Nephron (organoid): ENCODE data around the gene VSX2.
"Not testable (repeated sequence)": the region's sequence is repeated elsewhere in the genome, so short reads cannot be mapped to it uniquely, and the experiment has no call there.

ENCODE experiments used
- H3K27ac Mint-ChIP-seq, 3 experiments: 2 replicates each; pipeline ENCODE4 v1.8.0; 2020; ENCODE audit warnings: mixed read lengths in 3 of 3, mild to moderate bottlenecking in 2 of 3, moderate library complexity in 1 of 3
- H3K27me3 Mint-ChIP-seq: 2 replicates; pipeline ENCODE4 v1.8.0; 2021; ENCODE audit warnings: low read depth, mild to moderate bottlenecking, moderate library complexity, mixed read lengths
- H3K36me3 Mint-ChIP-seq: 2 replicates; pipeline ENCODE4 v1.8.0; 2020; ENCODE audit warnings: low read depth, mixed read lengths
- H3K4me1 Mint-ChIP-seq: 2 replicates; pipeline ENCODE4 v1.8.0; 2020; ENCODE audit warnings: mixed read lengths
- H3K4me3 Mint-ChIP-seq, 3 experiments: 2 replicates each; pipeline ENCODE4 v1.8.0; 2020; ENCODE audit warnings: mild to moderate bottlenecking in 3 of 3, mixed read lengths in 3 of 3, moderate library complexity in 2 of 3
- H3K9me3 Mint-ChIP-seq: 2 replicates; pipeline ENCODE4 v1.8.0; 2020; ENCODE audit warnings: mixed read lengths
- TF ChIP-seq, protein P1 (sequence below), 3 experiments: fragments of 200-600 bp; sonication (generic); IDR thresholded peaks; one replicate each; pipeline ENCODE4 v1.5.0; 2021; ENCODE audit warnings: antibody characterized with exemption in 3 of 3; ENCODE audit not compliant: unreplicated experiment in 3 of 3

The VSX2 gene

DNA sequence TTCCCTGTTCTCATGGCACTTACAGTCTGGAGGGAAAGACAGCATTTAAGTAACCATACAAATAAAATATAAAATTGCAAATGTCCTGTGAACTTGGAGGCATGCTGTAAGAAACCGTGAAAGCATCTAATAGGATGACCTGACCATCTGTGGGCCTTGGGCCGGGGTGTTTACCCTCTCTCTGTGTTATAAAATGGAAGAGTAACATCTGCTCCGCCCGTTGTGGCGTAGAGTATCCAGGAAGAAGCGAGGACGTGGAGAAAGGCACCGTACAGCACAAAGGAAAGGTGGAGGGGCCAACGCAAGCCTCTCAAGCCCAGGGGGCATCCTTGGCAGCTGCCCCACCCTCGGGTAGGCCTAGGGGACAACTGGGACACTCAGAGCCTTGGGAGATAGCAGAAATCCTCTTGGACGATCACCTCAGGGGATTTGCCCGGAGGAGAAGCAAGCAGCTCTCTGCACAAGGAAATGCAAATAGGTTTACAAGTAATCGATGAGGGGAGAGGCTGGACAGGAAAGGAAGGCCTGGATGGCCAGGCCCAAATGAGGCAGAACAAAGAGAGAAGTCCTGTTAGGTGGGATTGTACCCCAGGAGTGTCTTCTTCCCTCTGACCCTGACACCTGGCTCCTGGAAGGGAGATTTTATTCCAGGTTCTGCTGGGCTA, 26.2 kb downstream of the VSX2 start:
- Mint-ChIP-seq H3K27ac (no peak overlapping the region), H3K4me3 (no peak overlapping the region), H3K36me3 (no peaks in the 10 kb centered on the region), H3K9me3 (no peaks in the 10 kb centered on the region), H3K27me3 (no peaks in the 10 kb centered on the region), H3K4me1 (no peaks in the 10 kb centered on the region)
- TF ChIP-seq, protein P1, sequence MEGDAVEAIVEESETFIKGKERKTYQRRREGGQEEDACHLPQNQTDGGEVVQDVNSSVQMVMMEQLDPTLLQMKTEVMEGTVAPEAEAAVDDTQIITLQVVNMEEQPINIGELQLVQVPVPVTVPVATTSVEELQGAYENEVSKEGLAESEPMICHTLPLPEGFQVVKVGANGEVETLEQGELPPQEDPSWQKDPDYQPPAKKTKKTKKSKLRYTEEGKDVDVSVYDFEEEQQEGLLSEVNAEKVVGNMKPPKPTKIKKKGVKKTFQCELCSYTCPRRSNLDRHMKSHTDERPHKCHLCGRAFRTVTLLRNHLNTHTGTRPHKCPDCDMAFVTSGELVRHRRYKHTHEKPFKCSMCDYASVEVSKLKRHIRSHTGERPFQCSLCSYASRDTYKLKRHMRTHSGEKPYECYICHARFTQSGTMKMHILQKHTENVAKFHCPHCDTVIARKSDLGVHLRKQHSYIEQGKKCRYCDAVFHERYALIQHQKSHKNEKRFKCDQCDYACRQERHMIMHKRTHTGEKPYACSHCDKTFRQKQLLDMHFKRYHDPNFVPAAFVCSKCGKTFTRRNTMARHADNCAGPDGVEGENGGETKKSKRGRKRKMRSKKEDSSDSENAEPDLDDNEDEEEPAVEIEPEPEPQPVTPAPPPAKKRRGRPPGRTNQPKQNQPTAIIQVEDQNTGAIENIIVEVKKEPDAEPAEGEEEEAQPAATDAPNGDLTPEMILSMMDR (IDR thresholded peaks at IDR 0.05; ENCODE audit: unreplicated experiment in 3 of 3): no peak

DNA sequence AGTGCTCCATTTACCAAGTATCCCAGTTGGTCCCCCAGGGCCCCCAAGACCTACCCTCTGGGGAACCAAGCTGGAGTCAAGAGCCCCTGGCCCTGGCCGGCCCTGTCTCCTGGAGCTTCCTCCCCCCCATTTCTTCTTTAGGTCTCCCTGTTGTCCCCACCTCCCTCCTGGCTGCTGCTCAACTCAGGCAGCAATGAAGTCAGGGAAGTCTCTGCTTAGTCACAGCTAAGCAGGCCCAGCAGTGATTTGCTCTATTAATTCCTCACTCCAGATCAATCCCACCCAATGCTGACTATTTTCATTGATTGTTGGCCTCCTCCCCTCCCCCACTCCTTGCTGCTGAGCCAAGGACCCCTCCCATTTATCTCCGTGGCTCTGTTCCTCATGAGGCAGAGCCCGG, 28.3 kb downstream of the VSX2 start:
- no peaks in the 10 kb centered on the region for H3K27me3 Mint-ChIP-seq

DNA sequence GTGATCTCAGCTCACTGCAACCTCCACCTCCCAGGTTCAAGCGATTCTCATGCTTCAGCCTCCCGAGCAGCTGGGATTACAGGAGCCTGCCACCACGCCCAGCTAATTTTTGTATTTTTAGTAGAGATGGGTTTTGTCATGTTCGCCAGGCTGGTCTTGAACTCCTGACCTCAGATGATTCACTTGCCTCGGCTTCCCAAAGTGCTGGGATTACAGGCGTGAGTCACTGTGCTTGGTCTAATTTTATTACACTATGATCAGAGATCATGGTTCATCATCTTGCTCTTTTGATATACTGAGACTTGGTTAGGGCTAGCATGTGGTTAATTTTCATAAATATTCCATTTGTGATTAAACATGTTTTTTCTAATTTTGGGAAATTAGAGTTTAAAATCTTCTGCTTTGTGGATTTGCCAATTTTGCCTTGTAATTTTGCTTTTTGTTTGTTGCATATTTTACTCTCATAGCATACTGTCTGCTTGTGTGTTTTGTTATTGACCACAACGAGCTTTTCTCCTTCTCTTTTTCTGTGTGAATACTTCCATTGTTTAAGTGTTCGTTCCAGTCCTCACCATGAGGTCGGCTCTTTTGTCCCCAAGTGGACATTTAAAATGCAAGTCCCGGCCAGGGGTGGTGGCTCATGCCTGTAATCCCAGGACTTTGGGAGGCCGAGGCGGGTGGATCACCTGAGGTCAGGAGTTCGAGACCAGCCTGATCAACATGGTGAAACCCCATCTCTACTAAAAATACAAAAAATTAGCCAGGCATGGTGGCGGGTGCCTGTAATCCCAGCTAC, 31.3 kb downstream of the VSX2 start:
- not testable (repeated sequence) for H3K27me3 Mint-ChIP-seq, H3K9me3 Mint-ChIP-seq, H3K4me3 Mint-ChIP-seq, H3K4me1 Mint-ChIP-seq, H3K27ac Mint-ChIP-seq, H3K36me3 Mint-ChIP-seq

More for the DNA sequence above, 28.3 kb downstream of the VSX2 start:
- TF ChIP-seq, protein P1 (IDR thresholded peaks at IDR 0.05; ENCODE audit: unreplicated experiment in 3 of 3): no peak
- Mint-ChIP-seq H3K4me3 (no peak overlapping the region), H3K9me3 (no peaks in the 10 kb centered on the region), H3K4me1 (no peaks in the 10 kb centered on the region), H3K27ac (no peak overlapping the region), H3K36me3 (no peaks in the 10 kb centered on the region)

DNA sequence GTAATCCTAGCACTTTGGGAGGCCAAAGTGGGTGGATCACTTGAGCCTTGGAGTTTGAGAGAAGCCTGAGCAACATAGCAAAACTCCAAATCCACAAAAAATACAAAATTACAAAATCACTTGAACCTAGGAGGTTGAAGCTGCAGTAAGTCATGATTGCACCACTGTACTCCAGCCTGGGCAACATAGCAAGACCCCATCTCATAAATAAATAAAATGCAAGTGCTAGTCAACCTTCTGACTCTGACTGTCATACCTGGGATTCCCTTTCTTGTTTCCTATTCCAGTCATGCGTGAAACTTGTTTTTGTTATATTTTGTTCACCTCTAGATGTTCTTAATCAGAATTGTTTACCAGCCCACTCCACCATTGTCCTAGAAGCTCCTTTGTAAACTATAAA, 32.1 kb downstream of the VSX2 start:
- TF ChIP-seq, protein P1 (IDR thresholded peaks at IDR 0.05; ENCODE audit: unreplicated experiment in 3 of 3): no peak
- no peaks in the 10 kb centered on the region for H3K4me1 Mint-ChIP-seq
- H3K27ac Mint-ChIP-seq: no peak overlapping the region
- H3K4me3 Mint-ChIP-seq: no peak overlapping the region
- no peaks in the 10 kb centered on the region for H3K36me3 Mint-ChIP-seq
- H3K9me3 Mint-ChIP-seq: no peaks in the 10 kb centered on the region
- H3K27me3 Mint-ChIP-seq: no peaks in the 10 kb centered on the region

DNA sequence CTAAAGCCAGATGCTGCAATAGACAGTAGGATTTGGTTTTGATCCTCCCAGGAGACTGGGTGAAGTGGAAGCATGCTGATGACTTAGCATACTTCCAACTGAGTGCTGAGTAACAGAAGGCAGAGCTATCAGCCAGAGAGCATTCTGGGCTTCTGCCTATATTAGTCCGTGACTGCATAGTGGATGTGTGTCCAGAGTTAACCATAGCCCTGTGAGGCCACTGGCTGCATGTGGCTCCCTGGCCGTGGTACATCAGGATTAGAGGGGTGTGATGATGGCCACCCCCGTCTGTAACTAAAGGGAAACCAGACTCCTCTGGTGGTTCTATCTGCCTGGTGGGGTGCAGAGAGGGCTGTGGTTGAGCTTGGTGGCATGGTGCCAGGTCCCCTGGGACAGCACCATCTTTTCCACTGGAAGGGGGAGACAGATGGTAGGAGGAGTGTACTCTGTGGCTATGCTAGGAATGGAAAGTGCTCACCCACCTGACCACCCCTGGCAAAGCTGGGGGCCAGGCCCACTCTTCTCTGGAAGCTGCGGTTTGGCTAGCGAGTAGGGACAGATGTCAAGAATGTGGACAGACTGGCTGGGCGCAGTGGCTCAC, 36.1 kb downstream of the VSX2 start:
- H3K4me1 Mint-ChIP-seq: no peaks in the 10 kb centered on the region
- H3K9me3 Mint-ChIP-seq: peaks cover 9% of the 10 kb centered on the region
- peaks cover 17% of the 10 kb centered on the region for H3K36me3 Mint-ChIP-seq
- no peak overlapping the region for H3K4me3 Mint-ChIP-seq
- TF ChIP-seq, protein P1 (IDR thresholded peaks at IDR 0.05; ENCODE audit: unreplicated experiment in 3 of 3): no peak
- H3K27me3 Mint-ChIP-seq: no peaks in the 10 kb centered on the region
- H3K27ac Mint-ChIP-seq: no peak overlapping the region

DNA sequence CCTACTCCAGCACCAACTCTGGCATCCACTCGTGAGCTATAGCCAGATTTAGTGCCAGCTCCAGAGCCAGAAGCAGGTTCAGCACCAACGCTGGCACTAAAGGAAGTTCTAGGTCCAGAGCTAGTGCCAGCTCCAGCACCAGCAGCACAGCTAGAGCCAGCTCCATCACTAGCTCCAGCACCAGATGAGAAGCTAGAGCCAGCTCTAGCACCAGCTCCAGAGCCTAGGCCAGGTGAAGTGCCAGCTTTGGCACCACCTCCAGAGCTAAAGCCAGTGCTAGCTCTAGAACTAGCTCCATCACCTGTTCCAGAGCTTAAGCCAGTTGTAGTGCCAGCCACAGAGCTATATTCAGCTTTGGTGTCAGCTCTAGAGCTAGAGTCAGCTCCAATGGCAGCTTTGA, 38.8 kb downstream of the VSX2 start:
- Mint-ChIP-seq H3K4me1 (no peaks in the 10 kb centered on the region), H3K4me3 (no peak overlapping the region), H3K36me3 (peaks cover 39% of the 10 kb centered on the region), H3K27ac (no peak overlapping the region), H3K27me3 (no peaks in the 10 kb centered on the region), H3K9me3 (peaks cover 15% of the 10 kb centered on the region)
- TF ChIP-seq, protein P1 (IDR thresholded peaks at IDR 0.05; ENCODE audit: unreplicated experiment in 3 of 3): no peak
